IPS-15b (cell line): ENCODE data around the gene UBLCP1.
"Not testable (repeated sequence)": the region's sequence is repeated elsewhere in the genome, so short reads cannot be mapped to it uniquely, and the experiment has no call there.

Experiments used
- H3K27me3 ChIP-seq: one replicate; pipeline ENCODE4 v1.6.1; 2013; ENCODE audit warnings: low read length; ENCODE audit not compliant: control insufficient read depth, insufficient read depth
- H3K36me3 ChIP-seq: one replicate; pipeline ENCODE4 v1.6.1; 2013; ENCODE audit warnings: low read length; ENCODE audit not compliant: control insufficient read depth, insufficient read depth
- H3K4me1 ChIP-seq: one replicate; pipeline ENCODE4 v1.6.1; 2013; ENCODE audit warnings: mild to moderate bottlenecking, low read length; ENCODE audit not compliant: control insufficient read depth, insufficient read depth
- H3K4me3 ChIP-seq: one replicate; pipeline ENCODE4 v1.5.1; 2013; ENCODE audit warnings: low read depth, low read length
- H3K9ac ChIP-seq: one replicate; pipeline ENCODE4 v1.6.1; 2013; ENCODE audit warnings: low read depth, mild to moderate bottlenecking, low read length
- H3K9me3 ChIP-seq: one replicate; pipeline ENCODE4 v1.6.1; 2013; ENCODE audit warnings: mild to moderate bottlenecking, low read length; ENCODE audit not compliant: control insufficient read depth, insufficient read depth

UBLCP1 gene

DNA sequence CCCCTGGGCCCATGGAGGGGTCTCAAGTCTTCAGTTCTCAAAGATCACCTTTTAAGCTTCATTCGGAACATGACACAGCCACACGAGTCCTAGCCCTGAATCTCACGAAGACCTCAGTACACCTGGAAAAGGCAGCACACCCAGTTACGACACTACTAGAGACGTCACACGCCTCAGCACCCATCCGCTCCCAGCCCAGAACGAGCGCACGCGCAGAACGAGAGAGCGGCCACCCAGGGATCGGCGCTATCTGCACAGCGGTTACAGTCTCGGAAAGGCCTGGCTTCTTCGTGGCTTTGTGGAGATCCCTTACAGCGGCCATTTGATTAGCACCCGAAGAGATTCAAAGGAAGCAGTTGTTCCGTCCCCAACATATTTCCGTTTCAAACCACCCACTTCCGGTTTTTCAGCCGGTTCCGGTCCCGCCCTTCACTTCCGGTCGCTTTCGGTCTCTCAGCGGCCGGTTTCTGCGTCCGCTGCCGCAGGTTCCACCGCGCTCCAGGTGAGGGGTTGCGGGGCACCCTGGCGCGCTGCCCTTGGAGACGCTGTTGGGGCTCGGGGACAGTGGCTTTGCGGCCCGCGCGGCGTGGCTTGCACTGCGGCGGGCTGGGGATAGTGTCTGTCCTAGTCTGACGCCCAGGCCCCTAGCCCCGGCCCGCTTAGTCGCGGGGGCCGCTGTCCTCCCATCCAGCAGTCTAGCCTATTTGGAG is at the start of gene UBLCP1:
UBLCP1 (plus strand) TSS at position 432 of the 710 bp plus-strand sequence. CDS start 5,626 bp downstream, outside the sequence.
- H3K27me3 ChIP-seq, result no peaks in the 10 kb centered on the region
- H3K4me3 ChIP-seq, result peak within 1 kb of the TSS; percentile 91
- peak within 1 kb of the TSS; percentile 74 for H3K9ac ChIP-seq
- no peaks in the 10 kb centered on the region for H3K4me1 ChIP-seq
- H3K9me3 ChIP-seq, result no peaks in the 10 kb centered on the region
- H3K36me3 ChIP-seq, result no peaks in the 10 kb centered on the region

- Histone ChIP-seq H3K4me1 (peaks cover 9% of the 10 kb centered on the region), H3K9ac (no peak overlapping the region), H3K4me3 (no peak overlapping the region), H3K9me3 (no peaks in the 10 kb centered on the region), H3K36me3 (no peaks in the 10 kb centered on the region), H3K27me3 (peaks cover 37% of the 10 kb centered on the region)
Observed at GRCh38 chr5:159214486-159215271, 48.4 kb upstream of the UBLCP1 start.

GRCh38 chr5:159215886-159216285 is 47.2 kb upstream of the UBLCP1 start:
- Histone ChIP-seq H3K4me3 (no peak overlapping the region), H3K9me3 (no peaks in the 10 kb centered on the region), H3K27me3 (peaks cover 27% of the 10 kb centered on the region), H3K36me3 (no peaks in the 10 kb centered on the region), H3K4me1 (peaks cover 4% of the 10 kb centered on the region), H3K9ac (no peak overlapping the region)

- no peak overlapping the region for H3K9ac ChIP-seq
- no peaks in the 10 kb centered on the region for H3K36me3 ChIP-seq
- no peak overlapping the region for H3K4me3 ChIP-seq
- no peaks in the 10 kb centered on the region for H3K9me3 ChIP-seq
- peaks cover 24% of the 10 kb centered on the region for H3K27me3 ChIP-seq
- H3K4me1 ChIP-seq, result peaks cover 4% of the 10 kb centered on the region
Observed at GRCh38 chr5:159216454-159216853, 46.6 kb upstream of the UBLCP1 start.

GRCh38 chr5:159217236-159217635 is 45.9 kb upstream of the UBLCP1 start:
- no peaks in the 10 kb centered on the region for H3K4me1 ChIP-seq
- H3K9ac ChIP-seq, result no peak overlapping the region
- H3K27me3 ChIP-seq, result peaks cover 22% of the 10 kb centered on the region
- H3K36me3 ChIP-seq, result no peaks in the 10 kb centered on the region
- H3K4me3 ChIP-seq, result no peak overlapping the region
- no peaks in the 10 kb centered on the region for H3K9me3 ChIP-seq

DNA sequence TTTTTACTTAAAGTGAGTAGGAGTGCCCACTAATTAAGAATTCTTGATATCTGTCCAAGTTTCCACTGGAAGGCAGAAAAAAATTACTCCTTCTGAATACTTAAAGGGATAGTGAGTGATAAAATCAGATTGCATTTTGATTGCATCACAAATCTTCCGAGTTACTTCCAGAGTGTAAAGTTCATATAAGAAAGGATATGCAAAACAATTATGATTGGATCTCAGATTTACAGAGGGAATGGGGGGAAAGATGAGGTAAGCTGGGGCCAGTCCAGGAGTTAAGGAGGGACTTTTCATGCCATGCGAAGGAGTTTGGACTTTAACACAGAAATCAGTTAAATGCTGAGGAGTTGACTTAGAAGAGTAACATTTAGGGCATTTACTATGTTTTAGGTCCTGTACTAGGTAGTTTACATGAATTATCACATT is 44.5 kb upstream of the UBLCP1 start:
- Histone ChIP-seq H3K4me1 (no peaks in the 10 kb centered on the region), H3K4me3 (no peak overlapping the region), H3K9ac (no peak overlapping the region), H3K36me3 (no peaks in the 10 kb centered on the region), H3K27me3 (peaks cover 21% of the 10 kb centered on the region), H3K9me3 (no peaks in the 10 kb centered on the region)

DNA sequence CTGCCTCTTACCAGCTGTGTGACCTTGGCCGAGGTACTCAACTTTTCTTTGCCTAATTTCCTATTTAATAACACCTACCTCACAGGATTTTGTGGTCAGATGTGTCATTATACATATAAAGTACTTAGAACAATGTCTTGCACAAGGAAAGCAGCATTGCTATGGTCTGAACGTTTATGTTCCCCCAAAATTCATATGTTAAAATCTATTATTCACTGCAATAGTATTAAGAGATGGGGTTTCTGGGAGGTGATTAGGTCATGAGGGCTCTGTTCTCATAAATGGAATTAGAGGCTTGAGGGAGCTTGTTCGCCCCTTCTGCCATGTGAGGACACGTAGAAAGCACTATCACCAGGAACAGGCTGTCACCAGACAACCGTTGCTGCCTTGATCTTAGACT is 42.9 kb upstream of the UBLCP1 start:
- H3K4me3 ChIP-seq, result no peak overlapping the region
- no peaks in the 10 kb centered on the region for H3K4me1 ChIP-seq
- no peaks in the 10 kb centered on the region for H3K36me3 ChIP-seq

GRCh38 chr5:159223469-159223868 is 39.6 kb upstream of the UBLCP1 start:
- Histone ChIP-seq H3K27me3 (peaks cover 66% of the 10 kb centered on the region), H3K9me3 (no peaks in the 10 kb centered on the region), H3K9ac (no peak overlapping the region), H3K36me3 (no peaks in the 10 kb centered on the region), H3K4me1 (peaks cover 3% of the 10 kb centered on the region), H3K4me3 (no peak overlapping the region)

More for the DNA sequence above, 42.9 kb upstream of the UBLCP1 start:
- Histone ChIP-seq H3K9ac (no peak overlapping the region), H3K9me3 (no peaks in the 10 kb centered on the region), H3K27me3 (peaks cover 34% of the 10 kb centered on the region)

GRCh38 chr5:159224471-159224870 is 38.6 kb upstream of the UBLCP1 start:
- H3K36me3 ChIP-seq, result no peaks in the 10 kb centered on the region
- no peaks in the 10 kb centered on the region for H3K9me3 ChIP-seq
- no peak overlapping the region for H3K9ac ChIP-seq
- peaks cover 3% of the 10 kb centered on the region for H3K4me1 ChIP-seq
- H3K27me3 ChIP-seq, result peaks cover 68% of the 10 kb centered on the region
- H3K4me3 ChIP-seq, result no peak overlapping the region

DNA sequence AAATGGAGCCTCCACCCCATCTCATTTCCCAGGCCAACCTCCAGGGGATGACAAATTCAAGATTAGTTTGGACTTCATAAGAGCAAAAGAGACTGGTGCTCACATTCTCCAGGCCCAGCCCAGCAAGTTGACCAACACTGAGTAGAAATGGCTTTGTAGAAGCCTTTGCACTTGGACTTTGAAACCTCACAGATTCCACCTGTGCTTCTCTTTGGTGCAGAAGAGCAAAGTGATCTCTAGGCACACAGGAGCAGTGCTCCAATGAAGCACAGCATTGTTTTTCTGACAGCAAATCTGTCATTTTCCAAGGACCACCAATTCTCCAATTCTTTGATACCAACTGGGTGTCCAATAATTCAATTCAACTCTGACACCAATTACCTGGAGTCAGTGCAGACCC is 36.6 kb upstream of the UBLCP1 start:
- peaks cover 3% of the 10 kb centered on the region for H3K4me1 ChIP-seq
- no peaks in the 10 kb centered on the region for H3K36me3 ChIP-seq
- no peaks in the 10 kb centered on the region for H3K9me3 ChIP-seq
- no peak overlapping the region for H3K9ac ChIP-seq
- no peak overlapping the region for H3K4me3 ChIP-seq
- H3K27me3 ChIP-seq, result peaks cover 86% of the 10 kb centered on the region

GRCh38 chr5:159227452-159227851 is 35.6 kb upstream of the UBLCP1 start:
- Histone ChIP-seq H3K36me3 (no peaks in the 10 kb centered on the region), H3K27me3 (peaks cover 90% of the 10 kb centered on the region), H3K9ac (no peak overlapping the region), H3K4me1 (peaks cover 3% of the 10 kb centered on the region), H3K9me3 (no peaks in the 10 kb centered on the region), H3K4me3 (no peak overlapping the region)

- not testable (repeated sequence) for H3K36me3 ChIP-seq, H3K4me1 ChIP-seq, H3K9ac ChIP-seq, H3K4me3 ChIP-seq, H3K9me3 ChIP-seq
- H3K27me3 ChIP-seq, result peaks cover 93% of the 10 kb centered on the region
Observed at GRCh38 chr5:159228097-159228496, 35.0 kb upstream of the UBLCP1 start.
